ENCODE results near the gene FLT3LG.

GRCh38 chr19:49441210-49441959 lies 32.6 kb upstream of the FLT3LG start, which contains the start of gene SLC17A7:
- TF ChIP-seq CTCF (conservative IDR thresholded peaks at IDR 0.05; ENCODE audit: low read length) (no peak), EZH2phosphoT487 (IDR thresholded peaks at IDR 0.05; ENCODE audit: borderline replicate concordance, low read depth, low read length) (no peak)

Data from OCI-LY7 (cell line).